Skeletal muscle cell (primary cell): ENCODE measurements around the gene ROCK2.

Source experiments
- DNase-seq: peaks from one replicate; pipeline ENCODE4 v3.0.0-alpha.2; 2010; ENCODE audit warnings: low read depth
- H3K4me3 ChIP-seq: 2 replicates; pipeline ENCODE4 v1.5.1; 2011; ENCODE audit warnings: low read depth, mild to moderate bottlenecking, control low read depth, low read length, moderate library complexity

The ROCK2 gene

DNA sequence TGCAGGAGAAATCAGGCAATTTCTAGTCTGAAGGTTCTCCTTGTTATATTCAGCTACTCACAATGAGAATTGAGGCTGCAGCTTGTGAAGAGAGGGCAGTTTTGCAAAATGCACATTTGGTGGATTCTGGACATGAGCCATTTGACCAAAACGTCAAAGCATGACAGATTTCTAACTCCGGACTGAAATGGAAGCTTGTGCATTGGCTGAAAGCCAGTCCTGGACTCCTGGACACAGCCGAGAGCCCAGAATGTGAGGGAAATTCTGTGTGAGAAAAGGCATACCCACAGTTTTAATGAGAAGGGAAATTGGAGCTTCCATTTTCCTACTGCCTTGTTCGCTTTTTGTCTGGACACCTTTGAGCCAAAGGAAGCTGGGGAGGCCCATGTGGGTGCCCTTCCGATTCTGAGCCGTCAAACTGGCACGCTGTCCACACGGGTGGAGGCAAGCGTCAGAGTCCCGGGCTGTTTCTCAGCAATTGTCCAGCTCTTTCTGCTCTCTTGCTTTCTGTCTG, 23.7 kb upstream of the ROCK2 start:
- DNase-seq = no peak
- H3K4me3 ChIP-seq = no peak overlapping the region

- DNase-seq = no peak
Observed at GRCh38 chr2:11367170-11367730, 22.8 kb upstream of the ROCK2 start.

GRCh38 chr2:11366326-11366741, 21.9 kb upstream of the ROCK2 start:
- no peak overlapping the region for H3K4me3 ChIP-seq
- no peak for DNase-seq

More at GRCh38 chr2:11367170-11367730, 22.8 kb upstream of the ROCK2 start:
- no peak overlapping the region for H3K4me3 ChIP-seq

DNA sequence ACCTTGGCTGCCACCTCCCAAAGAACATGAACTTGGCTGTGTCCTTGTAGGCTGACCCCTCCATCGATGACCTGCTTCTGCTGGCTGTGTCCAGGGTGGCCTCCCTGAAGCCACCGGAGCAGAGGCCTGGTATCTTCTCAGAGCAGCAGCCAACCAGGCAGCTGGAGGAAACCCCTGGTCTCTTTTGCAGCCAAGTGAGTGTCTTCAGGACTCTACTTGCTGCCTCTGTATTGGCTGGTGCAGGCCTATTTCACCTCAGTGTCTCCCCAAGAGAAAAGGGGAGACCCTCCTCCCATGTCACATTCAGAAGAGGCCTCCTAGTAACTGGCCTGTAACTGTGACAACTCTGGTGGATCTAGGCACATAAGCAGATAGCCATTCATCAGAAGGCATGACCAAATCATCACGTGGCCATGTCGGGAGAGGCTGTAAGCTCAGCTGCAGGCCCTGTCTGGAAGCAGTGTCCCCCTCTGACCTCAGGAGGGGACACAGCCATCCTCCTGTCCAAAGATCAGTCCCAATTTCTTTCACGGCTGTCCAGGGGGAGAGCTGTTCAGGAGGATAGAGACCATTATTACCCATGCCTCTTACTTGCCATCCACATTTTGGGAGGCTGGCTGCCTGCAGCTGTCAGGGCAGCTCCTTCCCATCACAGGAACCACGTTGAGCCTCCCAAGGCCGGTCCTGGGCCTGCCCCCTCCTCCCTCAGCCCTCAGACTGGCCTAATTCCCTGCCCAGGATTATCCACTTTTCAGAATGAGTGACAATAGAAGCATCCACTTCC, 20.9 kb upstream of the ROCK2 start:
- no peak overlapping the region for H3K4me3 ChIP-seq
- DNase-seq = no peak

DNA sequence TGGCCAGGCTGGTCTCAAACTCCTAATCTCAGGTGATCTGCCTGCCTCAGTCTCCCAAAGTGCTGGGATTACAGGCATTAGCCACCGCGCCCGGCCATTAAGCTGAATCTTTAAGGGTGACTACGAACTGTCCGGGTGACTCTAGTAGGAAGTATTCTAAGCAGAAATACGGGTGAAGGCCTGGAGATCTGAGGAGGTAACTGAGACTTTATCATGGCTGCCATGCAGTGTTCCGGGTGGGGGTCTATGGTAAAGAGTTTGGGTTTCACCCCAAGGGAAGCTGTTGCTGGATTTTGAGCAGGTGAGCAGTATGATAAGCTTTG, 20.1 kb upstream of the ROCK2 start:
- no peak overlapping the region for H3K4me3 ChIP-seq
- no peak for DNase-seq

DNA sequence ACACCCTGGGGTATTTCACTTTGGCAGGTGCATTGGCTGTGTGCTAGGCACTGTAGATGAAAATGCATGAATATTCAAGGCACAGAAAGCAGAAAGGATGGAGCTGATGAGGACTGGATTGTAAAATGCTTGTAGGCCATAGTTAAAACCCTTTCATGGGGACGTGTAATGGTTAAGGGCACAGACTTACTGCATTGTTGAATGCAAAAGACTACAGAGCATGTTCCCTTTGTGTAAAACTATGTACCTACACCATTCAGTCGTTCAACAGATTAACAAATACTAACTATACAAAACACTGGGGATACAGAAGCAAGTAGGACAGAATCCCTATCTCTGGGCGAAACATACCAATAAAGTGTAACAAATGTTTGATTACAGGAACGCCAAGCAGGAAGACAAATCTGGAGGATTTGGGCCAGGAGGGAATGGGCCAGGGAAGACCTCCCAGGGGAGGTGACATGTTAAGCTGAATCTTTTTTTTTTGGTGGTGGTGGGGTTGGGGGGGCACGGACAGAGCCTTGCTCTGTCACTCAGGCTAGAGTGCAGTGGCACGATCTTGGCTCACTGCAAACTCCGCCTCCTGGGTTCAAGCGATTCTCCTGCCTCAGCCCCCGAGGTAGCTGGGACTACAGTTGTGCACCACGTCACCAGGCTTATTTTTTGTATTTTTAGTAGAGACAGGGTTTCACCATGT, 19.6 kb upstream of the ROCK2 start:
- DNase-seq = no peak
- no peak overlapping the region for H3K4me3 ChIP-seq

DNA sequence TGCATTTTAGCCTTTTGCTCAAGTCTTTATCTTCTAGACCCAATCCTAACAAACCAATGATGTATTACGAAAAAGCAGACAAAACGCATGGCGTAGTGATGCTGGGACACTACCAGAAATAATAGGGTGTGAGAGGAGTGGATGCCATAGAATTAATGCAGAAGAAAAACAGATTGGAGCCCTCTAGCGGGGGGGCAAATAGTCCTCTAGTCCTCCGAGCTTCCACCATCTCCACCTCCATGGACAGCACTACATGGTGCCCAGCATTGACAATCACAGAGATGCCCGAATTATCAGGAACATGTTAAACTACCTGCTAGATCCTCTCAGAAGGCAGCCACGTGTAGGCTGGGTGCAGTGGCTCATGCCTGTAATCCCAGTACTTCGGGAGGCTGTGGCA, 15.4 kb upstream of the ROCK2 start:
- H3K4me3 ChIP-seq = no peak overlapping the region
- DNase-seq = no peak

- H3K4me3 ChIP-seq = no peak overlapping the region
- DNase-seq = no peak
Observed at GRCh38 chr2:11357428-11357972, 13.1 kb upstream of the ROCK2 start.

- DNase-seq = no peak
- no peak overlapping the region for H3K4me3 ChIP-seq
Observed at GRCh38 chr2:11356764-11357163, 12.3 kb upstream of the ROCK2 start.

- DNase-seq = no peak
Observed at GRCh38 chr2:11355194-11356053, 11.0 kb upstream of the ROCK2 start.

GRCh38 chr2:11354363-11355154, 10.1 kb upstream of the ROCK2 start:
- no peak for DNase-seq

More at GRCh38 chr2:11355194-11356053, 11.0 kb upstream of the ROCK2 start:
- no peak overlapping the region for H3K4me3 ChIP-seq

DNA sequence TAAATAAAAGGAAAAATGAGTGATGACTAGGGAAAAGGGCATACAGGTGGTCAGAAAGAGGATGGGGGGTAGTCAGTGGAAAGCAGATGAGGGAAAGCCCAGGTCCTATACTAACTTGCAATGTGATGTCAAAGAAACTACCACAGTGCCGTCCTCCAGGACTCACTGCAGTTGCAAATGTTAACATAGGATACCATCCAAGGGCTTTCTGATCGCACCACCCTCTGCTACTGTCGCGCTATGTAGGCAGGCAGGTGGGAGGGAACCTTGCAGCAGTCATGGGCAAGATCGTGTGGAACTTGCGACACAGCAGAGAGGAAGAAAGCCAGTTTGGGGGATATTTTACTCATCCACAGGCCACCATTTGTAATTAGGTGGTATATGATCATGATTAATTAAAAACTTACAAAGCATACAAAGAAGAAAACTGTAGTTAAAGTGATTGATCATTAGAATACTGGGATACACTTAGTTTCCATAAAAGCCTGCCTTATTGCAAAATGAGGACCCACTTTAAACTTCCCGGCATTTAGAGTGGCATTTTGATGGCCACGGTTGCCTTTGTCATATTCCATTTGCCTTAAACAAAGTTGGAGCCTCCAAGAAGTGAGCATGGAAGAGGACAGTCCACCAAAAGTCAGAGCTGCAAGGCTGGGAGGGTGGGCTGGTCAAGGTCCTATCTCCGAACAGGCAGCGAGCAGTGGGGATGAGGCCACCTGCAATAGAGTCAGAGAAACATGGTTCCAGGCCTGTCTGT, 8.5 kb upstream of the ROCK2 start:
- H3K4me3 ChIP-seq = no peak overlapping the region
- no peak for DNase-seq

More at GRCh38 chr2:11354363-11355154, 10.1 kb upstream of the ROCK2 start:
- H3K4me3 ChIP-seq = no peak overlapping the region

- no peak for DNase-seq
- H3K4me3 ChIP-seq = no peak overlapping the region
Observed at GRCh38 chr2:11348209-11348749, 3.8 kb upstream of the ROCK2 start.

- DNase-seq = no peak
- no peak overlapping the region for H3K4me3 ChIP-seq
Observed at GRCh38 chr2:11347403-11347959, 3.0 kb upstream of the ROCK2 start.

GRCh38 chr2:11346023-11346482, 1.6 kb upstream of the ROCK2 start:
- no peak for DNase-seq
- no peak overlapping the region for H3K4me3 ChIP-seq

- peak; percentile 73 for DNase-seq
- H3K4me3 ChIP-seq = peak overlapping the region; percentile 95
Observed at GRCh38 chr2:11344956-11345677, 681 bp upstream of the ROCK2 start.
